GM04503 (cell line): ENCODE results near the gene HMGN3.

Experiments
- DNase-seq: peaks from one replicate; pipeline ENCODE4 v3.0.0-alpha.2; 2012; ENCODE audit warnings: low read depth

HMGN3 gene

DNA sequence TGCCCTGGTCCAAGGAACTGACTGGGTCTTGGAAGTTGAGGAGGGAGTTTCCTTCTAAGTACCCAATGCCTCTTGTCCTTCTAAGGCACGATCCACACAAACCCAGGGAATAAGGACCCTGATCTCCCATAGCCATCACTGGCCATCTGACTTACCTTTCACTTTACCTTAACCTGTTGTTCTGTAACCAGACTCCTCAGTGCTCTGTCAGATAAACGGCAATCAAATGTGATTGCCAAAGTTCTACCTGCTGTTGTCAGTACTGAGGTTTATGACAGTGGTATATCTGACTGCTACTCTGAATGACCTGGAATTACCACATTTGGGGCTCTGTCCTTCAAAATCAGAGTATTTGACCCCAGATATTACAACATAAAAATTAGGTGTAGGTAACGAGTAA lies 49.8 kb downstream of the HMGN3 start:
- DNase-seq: no peak

DNA sequence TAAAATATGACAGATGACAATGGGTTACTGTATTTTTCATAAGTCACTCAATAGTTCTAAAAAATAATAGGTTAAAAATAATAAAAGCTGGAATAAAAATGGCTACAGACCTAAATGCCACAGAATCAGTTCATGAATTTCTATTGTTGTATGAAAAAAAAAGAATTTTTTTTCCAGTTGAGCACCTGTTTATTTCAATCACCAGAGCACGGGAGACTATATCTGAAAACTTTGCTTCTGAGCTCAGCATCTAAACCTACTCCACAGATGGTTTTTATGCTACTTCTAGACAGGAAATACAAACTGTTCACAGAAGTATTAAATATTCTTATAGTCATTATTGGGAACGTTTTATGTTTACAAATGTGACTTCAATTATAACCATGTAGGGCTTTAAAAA lies 50.4 kb downstream of the HMGN3 start:
- no peak for DNase-seq

DNA sequence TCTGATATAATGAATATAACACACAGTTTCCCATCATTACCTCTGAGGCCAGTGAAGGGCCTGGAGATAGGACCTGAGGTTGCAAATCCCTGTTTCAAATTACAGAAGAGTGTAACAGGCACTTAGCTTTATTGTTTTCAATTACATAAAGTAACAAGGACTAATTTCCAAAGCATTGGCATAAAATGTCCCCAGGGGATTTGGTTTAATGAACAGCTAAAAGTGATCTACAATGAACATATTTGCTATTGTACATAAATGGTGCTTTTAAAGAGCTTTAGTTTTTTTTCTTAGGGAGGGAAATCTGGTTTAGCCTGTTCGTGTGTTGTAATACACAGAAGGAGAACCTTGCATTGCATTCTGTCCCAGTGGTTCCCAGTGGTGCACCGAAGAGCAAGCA lies 54.4 kb downstream of the HMGN3 start:
- DNase-seq: no peak

DNA sequence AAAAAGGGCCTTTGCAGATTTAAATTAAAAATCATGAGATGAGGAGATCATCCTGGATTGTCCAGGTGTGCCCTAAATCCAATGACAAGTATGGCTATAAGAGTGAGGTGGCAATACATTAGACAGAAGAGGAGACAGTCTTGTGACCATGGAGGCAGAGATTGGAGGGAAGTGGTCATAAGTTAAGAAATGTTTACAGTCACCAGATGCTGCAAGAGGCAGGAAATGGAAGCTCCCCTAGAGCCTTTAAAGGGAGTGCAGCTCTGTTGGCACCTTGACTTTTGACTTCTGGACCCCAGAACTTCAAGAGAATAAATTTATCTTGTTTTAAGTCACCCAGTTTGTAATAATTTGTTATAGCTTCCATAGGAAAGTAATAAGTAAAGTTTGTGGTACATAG lies 61.1 kb downstream of the HMGN3 start:
- no peak for DNase-seq

DNA sequence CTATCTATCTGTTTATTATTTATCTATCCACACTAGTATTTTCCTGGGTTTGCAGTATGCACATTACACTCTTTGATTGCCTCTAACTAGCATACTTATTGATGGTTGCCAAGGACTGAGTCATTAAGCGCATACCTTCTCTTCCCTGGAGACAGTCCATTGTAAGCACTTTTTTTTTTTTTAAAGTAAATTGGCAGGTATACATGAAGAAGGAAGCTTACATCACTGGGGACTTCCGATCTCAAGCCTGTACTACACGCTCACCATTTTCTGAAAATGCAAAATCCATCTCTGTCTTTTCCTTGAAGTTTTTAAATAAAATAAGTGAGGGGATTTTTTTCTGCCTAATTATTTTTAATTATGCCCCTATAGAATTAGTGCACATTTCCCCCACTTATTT lies 63.5 kb downstream of the HMGN3 start:
- no peak for DNase-seq

DNA sequence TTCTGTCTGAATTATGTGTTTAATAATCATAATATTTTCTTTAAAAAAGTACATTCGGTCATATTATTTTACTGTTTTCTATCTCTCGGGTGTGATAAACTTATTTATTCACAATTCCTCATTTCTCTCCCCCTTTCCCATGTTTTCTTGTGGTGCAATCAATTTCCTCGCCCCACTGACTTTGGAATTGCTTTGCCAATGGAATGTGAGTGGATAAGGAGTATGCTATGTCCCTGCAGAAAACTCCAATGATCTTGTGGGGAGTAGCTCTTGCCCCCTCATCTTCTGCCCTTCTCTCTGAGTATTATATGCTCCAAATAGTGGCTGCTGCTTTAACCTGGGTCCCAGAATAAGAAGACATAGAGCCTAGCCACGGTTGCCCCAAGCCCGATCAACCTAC lies 64.1 kb downstream of the HMGN3 start:
- no peak for DNase-seq

DNA sequence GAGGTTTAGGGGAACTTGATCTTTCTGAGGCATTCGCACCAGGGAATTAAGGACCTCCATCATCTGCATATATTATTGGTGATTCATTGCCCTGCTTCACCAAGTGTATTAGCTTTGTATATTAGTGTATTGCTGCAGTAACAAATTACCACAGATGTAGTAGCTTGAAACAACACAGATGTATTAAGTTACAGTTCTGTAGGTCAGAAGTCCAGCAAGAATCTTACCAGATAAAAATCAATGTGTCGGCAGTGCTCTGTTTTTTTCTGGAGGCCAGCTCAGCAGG lies 65.8 kb downstream of the HMGN3 start:
- DNase-seq: no peak

DNA sequence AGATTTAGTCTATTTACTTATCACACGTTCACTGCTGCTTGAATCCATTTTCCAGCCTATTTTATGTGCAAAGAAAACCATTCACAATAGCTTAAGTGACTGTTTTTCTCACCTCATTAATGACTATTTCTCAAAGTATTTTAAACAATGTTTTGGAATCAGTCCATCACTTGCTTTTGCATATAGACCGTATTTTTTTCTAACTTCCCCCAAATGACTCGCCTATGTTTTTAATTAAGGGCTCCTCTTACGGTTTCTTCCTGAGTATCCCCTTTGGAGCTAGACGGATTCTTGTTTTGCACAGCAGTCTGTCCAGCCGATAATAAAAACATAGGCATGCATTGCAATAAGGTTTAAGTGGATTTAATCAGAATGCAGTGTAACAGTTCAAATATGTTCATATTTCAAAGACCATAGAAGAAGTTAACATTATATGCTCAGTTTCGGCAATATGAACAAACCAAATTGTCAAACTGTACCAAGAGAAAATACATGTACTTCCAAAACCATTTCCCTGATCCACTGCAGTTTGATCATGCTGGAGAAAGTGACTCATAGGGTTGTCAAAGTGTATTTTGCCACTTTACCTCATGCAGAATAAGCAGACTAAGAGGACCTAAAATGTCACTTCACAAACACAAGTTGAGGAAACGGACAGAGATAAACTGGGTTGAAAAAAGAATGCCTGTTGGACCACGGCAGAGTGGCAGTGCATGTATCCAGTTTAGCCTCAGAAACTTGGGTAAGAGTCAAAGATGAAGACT lies 66.4 kb downstream of the HMGN3 start:
- DNase-seq: no peak

DNA sequence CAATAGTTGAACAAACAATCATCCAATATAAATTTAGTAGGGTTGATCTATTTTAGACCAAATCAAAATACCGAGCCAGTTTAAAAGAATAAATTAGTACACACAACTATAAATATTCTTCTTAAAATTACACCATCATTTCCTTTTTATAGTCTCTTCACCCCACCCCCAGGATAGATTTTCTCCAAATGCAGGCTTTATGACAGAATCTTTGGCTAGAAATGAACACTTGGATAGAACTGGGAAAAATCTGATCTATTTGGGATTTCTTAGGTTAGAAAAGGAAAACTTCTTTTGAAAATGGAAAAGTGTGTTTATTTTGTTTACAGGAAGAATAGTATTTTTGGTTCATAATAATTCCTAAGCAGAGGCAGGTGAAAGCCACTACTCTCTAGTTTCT lies 74.6 kb downstream of the HMGN3 start:
- no peak for DNase-seq

DNA sequence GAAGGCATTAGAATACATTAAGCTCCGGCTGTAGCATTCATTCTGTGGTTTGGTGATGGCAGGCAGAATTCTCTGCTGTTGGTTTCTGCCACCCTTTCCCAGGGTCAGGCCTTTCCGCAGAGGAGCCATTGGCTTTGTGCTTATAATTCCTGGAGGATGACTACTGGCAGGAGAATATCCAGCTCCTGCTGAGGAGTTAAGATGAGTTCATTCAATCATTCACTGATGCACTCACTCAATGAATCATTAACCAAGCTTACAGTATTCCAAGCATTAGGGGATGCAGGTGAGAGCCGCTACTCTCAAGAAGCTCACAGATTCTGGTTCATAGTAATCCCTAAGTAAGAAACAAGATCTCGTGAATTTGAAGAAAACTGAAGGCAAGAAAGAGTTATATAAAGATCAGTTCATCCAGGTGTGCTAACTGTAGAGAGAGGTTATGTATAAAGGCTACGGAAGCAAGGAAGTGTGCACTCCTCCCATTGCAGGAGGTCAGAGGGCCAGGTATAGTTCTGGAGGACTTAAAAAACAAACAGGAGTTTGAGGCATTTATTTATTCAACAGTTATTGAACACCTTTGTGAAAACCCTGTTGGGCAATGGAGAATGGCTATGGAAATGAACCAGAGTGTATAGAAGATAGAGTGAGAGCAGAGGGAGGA lies 75.5 kb downstream of the HMGN3 start:
- no peak for DNase-seq

DNA sequence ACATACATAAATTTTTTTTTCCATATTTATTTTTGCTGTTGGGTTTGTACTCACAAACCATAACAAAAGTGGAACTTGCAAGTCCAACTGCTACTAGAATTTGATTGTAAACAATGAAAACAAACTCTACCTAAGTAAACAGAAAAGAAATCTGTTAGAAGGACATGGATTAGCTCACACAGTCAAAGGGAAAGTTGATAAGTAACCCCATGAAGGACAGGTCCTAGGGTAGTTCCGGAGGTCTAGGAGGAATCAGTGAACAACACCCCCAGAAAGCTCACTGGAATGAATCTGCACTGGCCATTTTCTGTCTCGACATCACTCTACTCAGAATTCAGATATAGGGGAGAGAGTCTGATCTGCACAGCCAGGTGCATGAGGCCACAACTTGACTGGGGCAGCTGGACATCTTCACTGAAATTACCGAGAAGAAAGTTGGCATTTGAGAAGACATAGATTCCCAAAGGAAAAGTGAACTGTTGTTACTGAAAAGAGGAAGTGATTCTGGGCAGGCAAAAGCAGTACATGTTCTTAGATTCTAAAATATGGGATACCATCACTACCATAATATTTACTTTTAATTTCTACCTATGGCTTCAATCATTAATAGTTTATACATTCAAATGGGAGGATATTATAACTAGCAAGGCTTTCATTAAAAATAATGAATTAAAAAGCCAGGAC lies 76.4 kb downstream of the HMGN3 start:
- no peak for DNase-seq

DNA sequence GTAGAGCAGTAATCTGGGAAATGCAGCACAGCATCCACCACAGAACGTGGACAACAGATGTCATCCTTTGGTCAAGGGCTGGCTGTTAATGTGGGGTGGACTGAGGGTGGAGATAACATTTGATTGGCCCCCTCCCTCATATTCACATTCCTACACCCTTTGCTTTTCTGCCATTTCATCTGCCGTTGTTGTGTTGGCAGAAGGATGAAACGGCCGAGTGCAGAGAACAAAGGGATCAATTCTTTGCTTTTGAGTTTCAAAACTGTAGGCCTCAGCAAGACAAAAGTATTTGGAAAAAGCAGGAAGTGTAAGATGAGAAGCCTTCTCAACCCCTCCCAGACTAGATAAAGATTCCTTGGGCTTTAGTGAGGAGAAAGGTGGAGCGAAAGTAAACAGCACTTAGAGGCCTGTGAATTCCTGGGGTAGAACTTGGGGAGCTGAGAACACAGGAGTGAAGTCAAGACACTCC lies 82.2 kb downstream of the HMGN3 start:
- DNase-seq: no peak
